Endothelial cell (in vitro differentiated cells): ENCODE data around the gene ACSF2. TPM values are rescaled to one million over a fixed set of nuclear protein-coding genes. Genes with fewer than 3 reads are reported as not detected.

Experiments
- DNase-seq: peaks from one replicate; pipeline ENCODE4 v3.0.0; 2021; ENCODE audit warnings: low spot score
- H3K27ac Mint-ChIP-seq: one replicate; pipeline ENCODE4 v1.8.0; 2021; ENCODE audit warnings: mixed read lengths, inconsistent platforms; ENCODE audit not compliant: unreplicated experiment
- H3K27me3 Mint-ChIP-seq: one replicate; pipeline ENCODE4 v1.8.0; 2021; ENCODE audit warnings: mild to moderate bottlenecking, moderate library complexity, mixed read lengths, inconsistent platforms; ENCODE audit not compliant: unreplicated experiment
- H3K36me3 Mint-ChIP-seq: one replicate; pipeline ENCODE4 v1.8.0; 2021; ENCODE audit warnings: mild to moderate bottlenecking, low read depth, mixed read lengths, inconsistent platforms; ENCODE audit not compliant: unreplicated experiment
- H3K4me1 Mint-ChIP-seq: one replicate; pipeline ENCODE4 v1.8.0; 2021; ENCODE audit warnings: mild to moderate bottlenecking, mixed read lengths, inconsistent platforms; ENCODE audit not compliant: unreplicated experiment
- H3K4me3 Mint-ChIP-seq: one replicate; pipeline ENCODE4 v1.8.0; 2021; ENCODE audit warnings: mild to moderate bottlenecking, mixed read lengths, inconsistent platforms; ENCODE audit not compliant: unreplicated experiment
- H3K9me3 Mint-ChIP-seq: one replicate; pipeline ENCODE4 v1.8.0; 2021; ENCODE audit warnings: mixed read lengths, inconsistent platforms; ENCODE audit not compliant: unreplicated experiment
- CTCF ChIP-seq: fragments of 200-600 bp; sonication (generic); IDR thresholded peaks from one replicate; pipeline ENCODE4 v1.5.0; 2021; ENCODE audit warnings: antibody characterized with exemption; ENCODE audit not compliant: unreplicated experiment
- total RNA-seq: library from RNA; stranded (reverse); fragmentation: NEBNext Ultra II Directional; extraction: Animal tissue kit (Norgen Biotek cat#: 25700); gene quantifications from one replicate; pipeline ENCODE4 v1.2.1, GENCODE V29; 2021; ENCODE audit not compliant: unreplicated experiment

The ACSF2 gene
- total RNA-seq, 1 donor from 2014 or later: 51.0 TPM

- TF ChIP-seq CTCF: no peak
- H3K4me1 Mint-ChIP-seq: peaks cover 5% of the 10 kb centered on the region
- no peak overlapping the region for H3K27ac Mint-ChIP-seq
- H3K9me3 Mint-ChIP-seq: no peaks in the 10 kb centered on the region
- peaks cover 20% of the 10 kb centered on the region for H3K36me3 Mint-ChIP-seq
- no peak overlapping the region for H3K4me3 Mint-ChIP-seq
- DNase-seq: no peak
- H3K27me3 Mint-ChIP-seq: peaks cover 4% of the 10 kb centered on the region
These were observed 55.0 kb downstream of the ACSF2 start for GRCh38 chr17:50480854-50481490.

GRCh38 chr17:50481648-50482047 is 55.6 kb downstream of the ACSF2 start:
- peaks cover 17% of the 10 kb centered on the region for H3K36me3 Mint-ChIP-seq
- H3K9me3 Mint-ChIP-seq: no peaks in the 10 kb centered on the region
- no peak for DNase-seq
- peaks cover 4% of the 10 kb centered on the region for H3K27me3 Mint-ChIP-seq
- no peak for TF ChIP-seq CTCF
- peaks cover 5% of the 10 kb centered on the region for H3K4me1 Mint-ChIP-seq
- H3K27ac Mint-ChIP-seq: no peak overlapping the region
- H3K4me3 Mint-ChIP-seq: no peak overlapping the region

GRCh38 chr17:50482110-50482509 is 56.1 kb downstream of the ACSF2 start:
- peaks cover 17% of the 10 kb centered on the region for H3K36me3 Mint-ChIP-seq
- no peak for TF ChIP-seq CTCF

GRCh38 chr17:50482516-50482915 is 56.5 kb downstream of the ACSF2 start:
- Mint-ChIP-seq H3K27ac (no peak overlapping the region), H3K9me3 (no peaks in the 10 kb centered on the region), H3K27me3 (peaks cover 4% of the 10 kb centered on the region), H3K4me3 (no peak overlapping the region), H3K4me1 (peaks cover 5% of the 10 kb centered on the region), H3K36me3 (peaks cover 17% of the 10 kb centered on the region)
- peak; percentile 86 for TF ChIP-seq CTCF
- peak; percentile 88 for DNase-seq

More at GRCh38 chr17:50482110-50482509, 56.1 kb downstream of the ACSF2 start:
- Mint-ChIP-seq H3K9me3 (no peaks in the 10 kb centered on the region), H3K27me3 (peaks cover 4% of the 10 kb centered on the region), H3K4me3 (no peak overlapping the region), H3K4me1 (peaks cover 5% of the 10 kb centered on the region), H3K27ac (no peak overlapping the region)
- DNase-seq: no peak

- Mint-ChIP-seq H3K27ac (no peak overlapping the region), H3K9me3 (no peaks in the 10 kb centered on the region), H3K4me3 (no peak overlapping the region), H3K36me3 (peaks cover 17% of the 10 kb centered on the region), H3K27me3 (peaks cover 4% of the 10 kb centered on the region), H3K4me1 (peaks cover 2% of the 10 kb centered on the region)
- no peak for DNase-seq
- TF ChIP-seq CTCF: no peak
These were observed 57.2 kb downstream of the ACSF2 start for GRCh38 chr17:50483266-50483665.
